GM18519 (cell line): ENCODE data around the gene ITGA5.

Experiments
- ATAC-seq: cut with Tn5 transposase; IDR thresholded peaks from one replicate; pipeline ENCODE4 v1.9.1; 2021; ENCODE audit warnings: mild to moderate bottlenecking, moderate library complexity; ENCODE audit not compliant: unreplicated experiment, low FRiP score

ITGA5 gene

GRCh38 chr12:54374562-54375258, 44.4 kb downstream of the ITGA5 start:
- ATAC-seq, result no peak

GRCh38 chr12:54373649-54374561, 45.2 kb downstream of the ITGA5 start:
- ATAC-seq, result no peak

- no peak for ATAC-seq
Measured at GRCh38 chr12:54372113-54372806, 46.8 kb downstream of the ITGA5 start.

GRCh38 chr12:54371328-54372112, 47.5 kb downstream of the ITGA5 start:
- ATAC-seq, result no peak

- no peak for ATAC-seq
Measured at GRCh38 chr12:54370171-54370730, 48.8 kb downstream of the ITGA5 start.

GRCh38 chr12:54369597-54370131, 49.4 kb downstream of the ITGA5 start:
- no peak for ATAC-seq

GRCh38 chr12:54368709-54369596, 50.1 kb downstream of the ITGA5 start:
- peak; percentile 62 for ATAC-seq

GRCh38 chr12:54368025-54368708, 50.9 kb downstream of the ITGA5 start:
- no peak for ATAC-seq

GRCh38 chr12:54364413-54364812, 54.7 kb downstream of the ITGA5 start, which contains the start of gene GPR84:
Gene GPR84, minus strand, starts transcription at chr12:54364486. Its CDS starts 635 bp downstream, at chr12:54363851.
- ATAC-seq, result no peak

GRCh38 chr12:54363618-54364017, 55.4 kb downstream of the ITGA5 start:
- ATAC-seq, result no peak

- no peak for ATAC-seq
Measured at GRCh38 chr12:54363047-54363446, 56.0 kb downstream of the ITGA5 start.

- no peak for ATAC-seq
Measured at GRCh38 chr12:54360717-54361456, 58.2 kb downstream of the ITGA5 start.

GRCh38 chr12:54359762-54360351, 59.2 kb downstream of the ITGA5 start:
- ATAC-seq, result no peak

GRCh38 chr12:54358945-54359761, 59.9 kb downstream of the ITGA5 start:
- peak; percentile 91 for ATAC-seq

- no peak for ATAC-seq
Measured at GRCh38 chr12:54358191-54358944, 60.7 kb downstream of the ITGA5 start.
